T-helper 22 cell (primary cell): Measurements from ENCODE around the gene AKAP5.

Source experiments
- DNase-seq: peaks from one replicate; pipeline ENCODE4 v3.0.0-alpha.2; 2020; ENCODE audit warnings: low read depth

AKAP5 gene

GRCh38 chr14:64465191-64465822 is at the start of gene AKAP5:
Gene AKAP5, plus strand, starts transcription at chr14:64465499. Its CDS starts 2,896 bp downstream, at chr14:64468395.
- peak; percentile 60 for DNase-seq

DNA sequence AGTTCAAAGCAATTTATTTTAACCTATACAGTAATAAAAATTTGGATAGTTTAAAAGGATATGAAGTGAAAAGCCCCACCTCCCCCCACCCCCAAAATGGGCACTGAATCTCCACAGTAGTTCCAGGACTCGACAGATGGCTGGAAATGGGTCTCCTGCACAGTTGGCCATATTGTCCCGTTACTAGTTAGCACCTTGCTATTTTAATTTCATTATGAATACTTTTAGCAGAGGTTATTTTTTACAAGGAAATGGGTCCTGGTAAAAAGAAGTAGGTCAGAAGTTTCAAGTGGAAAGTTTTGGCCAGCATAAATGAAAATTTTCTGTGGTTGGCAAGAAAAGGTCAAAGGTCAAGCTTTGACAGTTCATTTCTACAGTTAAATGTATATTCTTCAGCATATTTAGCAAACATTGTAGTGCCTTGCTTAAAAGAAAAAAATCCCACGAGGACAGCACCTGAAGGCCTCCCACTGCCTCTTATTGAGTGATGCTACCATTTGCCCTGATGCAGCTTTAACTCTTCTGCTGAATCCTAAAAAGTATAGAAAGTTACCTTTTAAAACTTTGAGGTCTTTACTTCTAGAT is 48.9 kb upstream of the AKAP5 start:
- no peak for DNase-seq

DNA sequence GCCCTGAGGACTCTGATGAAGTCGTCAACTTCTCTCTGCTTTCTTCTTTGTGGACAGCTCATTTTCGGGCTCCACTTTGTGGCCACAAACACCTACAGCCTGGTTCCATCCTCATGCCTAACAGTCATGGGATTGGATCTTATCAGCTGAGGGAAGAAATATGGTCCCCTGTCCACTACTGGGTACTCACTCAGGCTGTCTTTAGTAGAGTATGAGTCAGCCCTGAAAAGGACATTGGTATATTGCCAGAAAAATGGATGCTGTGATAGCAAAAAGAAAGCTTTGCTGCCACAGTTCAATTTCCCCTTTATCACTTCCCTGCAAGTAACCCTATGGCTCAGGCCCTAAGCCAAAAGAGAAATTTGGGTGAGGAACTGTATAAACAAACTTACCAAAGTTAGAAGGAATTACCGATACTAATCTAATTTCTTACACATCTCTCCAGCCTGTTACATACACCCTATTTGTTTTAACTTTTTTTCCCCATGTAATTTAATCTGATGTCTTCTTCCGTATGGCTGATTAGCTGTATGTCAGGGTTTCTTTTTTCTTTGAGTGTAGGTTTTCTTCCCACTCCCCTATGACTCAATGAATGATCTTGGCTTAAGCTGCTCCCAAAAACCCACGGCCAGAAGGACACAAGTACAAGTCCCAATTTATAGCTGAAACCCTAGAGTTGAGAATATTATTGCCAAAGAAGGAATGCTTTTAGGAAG is 48.1 kb upstream of the AKAP5 start:
- no peak for DNase-seq

DNA sequence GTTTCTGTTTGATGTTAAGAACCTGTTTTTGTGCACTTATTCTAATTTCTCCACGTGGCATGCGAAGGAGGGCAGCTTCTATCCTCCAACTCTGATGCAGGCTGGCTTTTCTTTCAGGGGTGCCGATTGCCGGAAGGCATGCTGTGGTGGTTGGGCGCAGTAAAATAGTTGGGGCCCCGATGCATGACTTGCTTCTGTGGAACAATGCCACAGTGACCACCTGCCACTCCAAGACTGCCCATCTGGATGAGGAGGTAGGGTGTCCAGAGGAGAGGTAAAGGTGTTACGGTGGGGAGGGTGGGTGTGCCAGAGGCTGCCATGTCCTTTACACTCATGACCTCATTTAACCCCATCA is 47.6 kb upstream of the AKAP5 start:
- no peak for DNase-seq

DNA sequence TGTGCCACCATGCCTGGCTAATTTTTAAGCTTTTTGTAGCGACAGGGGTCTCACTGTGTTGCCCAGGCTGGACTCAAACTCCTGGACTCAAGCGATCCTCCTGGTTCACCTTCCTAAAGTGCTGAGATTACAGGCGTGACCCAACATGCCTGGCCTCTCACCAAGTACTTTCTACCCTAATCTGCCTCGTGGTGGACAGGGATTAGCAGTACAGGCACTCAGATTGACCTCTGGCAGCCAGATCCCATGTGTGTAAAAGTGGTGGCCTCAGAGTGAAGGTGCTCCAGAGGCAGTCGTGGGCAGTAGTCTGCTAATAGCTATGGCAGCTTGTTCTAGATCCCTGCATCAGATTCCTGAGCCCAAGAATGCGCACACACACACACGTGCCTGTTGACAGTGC is 46.3 kb upstream of the AKAP5 start:
- no peak for DNase-seq

- no peak for DNase-seq
These were observed 44.1 kb upstream of the AKAP5 start for GRCh38 chr14:64421166-64421565.

- DNase-seq, result no peak
These were observed 43.3 kb upstream of the AKAP5 start for GRCh38 chr14:64422005-64422404.

GRCh38 chr14:64422756-64423155 is 42.5 kb upstream of the AKAP5 start:
- DNase-seq, result no peak

GRCh38 chr14:64423987-64424386 is 41.3 kb upstream of the AKAP5 start:
- DNase-seq, result no peak

DNA sequence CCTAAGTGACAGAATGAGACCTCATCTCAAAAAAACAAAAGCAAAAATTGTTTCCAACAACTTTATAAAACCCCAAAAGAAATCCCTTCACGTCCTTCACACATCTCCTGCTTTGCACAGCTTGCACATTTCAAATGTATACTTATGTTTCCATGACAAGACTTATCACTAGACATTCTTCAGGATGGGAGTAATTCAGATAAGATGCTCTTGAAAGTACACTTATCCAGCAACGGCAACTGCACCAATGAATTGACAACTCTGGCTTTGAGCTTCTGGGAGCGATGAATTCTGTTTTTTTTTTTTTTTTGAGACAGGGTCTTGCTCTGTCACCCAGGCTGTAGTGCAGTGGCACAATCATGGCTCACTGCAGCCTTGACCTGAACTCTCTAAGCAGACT is 30.8 kb upstream of the AKAP5 start:
- no peak for DNase-seq

DNA sequence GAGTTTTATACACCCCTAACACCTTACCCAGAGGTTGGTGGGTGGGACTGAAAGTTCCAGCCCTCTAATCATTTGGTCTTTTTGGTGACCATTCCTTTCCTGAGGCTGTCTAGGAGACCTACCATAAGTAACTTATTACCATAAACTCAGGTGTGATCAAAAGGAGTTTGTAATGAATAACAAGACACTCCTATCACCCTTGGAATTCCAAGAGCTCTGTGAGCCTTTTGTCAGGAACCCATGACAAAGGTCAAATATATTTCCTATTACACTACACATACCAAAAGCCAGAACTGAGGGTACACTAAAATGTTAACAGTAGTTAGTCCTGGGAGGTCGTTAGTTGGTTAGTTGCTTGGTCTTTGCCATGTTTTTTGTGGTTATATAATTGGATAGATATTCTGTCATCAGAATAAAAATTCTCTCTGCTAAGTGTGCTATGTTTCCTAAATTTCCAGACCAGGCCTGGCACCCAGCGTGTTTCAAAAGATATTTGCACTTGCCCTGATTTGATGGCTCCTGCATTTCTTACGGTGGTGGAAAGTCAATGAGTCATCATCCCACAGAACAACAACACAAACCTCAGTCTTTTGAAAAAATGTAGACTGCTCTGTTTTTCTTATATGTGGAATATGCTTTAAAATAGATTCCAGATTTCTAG is 27.0 kb upstream of the AKAP5 start:
- no peak for DNase-seq

- no peak for DNase-seq
These were observed 26.2 kb upstream of the AKAP5 start for GRCh38 chr14:64439141-64439540.

- no peak for DNase-seq
These were observed 24.8 kb upstream of the AKAP5 start for GRCh38 chr14:64440494-64440893.

DNA sequence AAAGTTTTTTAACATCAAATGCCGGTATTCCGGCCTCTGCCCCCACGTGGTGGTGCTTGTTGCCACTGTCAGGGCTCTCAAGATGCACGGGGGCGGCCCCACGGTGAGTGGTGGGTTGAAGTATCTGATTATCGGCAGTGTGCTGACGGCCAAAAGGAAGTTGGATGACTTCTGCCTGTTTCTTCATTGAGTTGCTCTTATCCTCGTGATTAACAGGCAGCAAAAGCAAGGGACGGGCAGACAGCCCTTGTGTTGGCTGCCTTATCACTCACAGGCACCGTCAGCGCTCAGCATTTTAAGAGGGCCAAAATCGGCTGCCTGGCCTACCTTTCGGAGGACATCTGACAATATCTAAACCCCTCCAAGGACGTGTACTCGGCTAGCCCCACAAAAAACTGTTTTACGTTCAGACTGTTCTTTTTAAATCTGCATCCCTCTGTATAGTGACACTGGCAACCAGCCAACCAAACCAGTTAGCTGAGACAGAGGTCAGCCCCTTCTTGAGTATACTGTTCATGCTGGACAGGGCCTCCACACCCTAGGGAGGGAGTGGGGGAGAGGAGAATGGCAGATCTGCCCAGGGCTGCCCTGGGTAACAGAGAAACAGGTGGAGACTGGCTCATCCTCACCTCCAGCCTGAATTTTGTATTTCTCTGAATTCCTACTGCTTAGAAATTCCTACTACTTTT is 22.9 kb upstream of the AKAP5 start:
- DNase-seq, result no peak

DNA sequence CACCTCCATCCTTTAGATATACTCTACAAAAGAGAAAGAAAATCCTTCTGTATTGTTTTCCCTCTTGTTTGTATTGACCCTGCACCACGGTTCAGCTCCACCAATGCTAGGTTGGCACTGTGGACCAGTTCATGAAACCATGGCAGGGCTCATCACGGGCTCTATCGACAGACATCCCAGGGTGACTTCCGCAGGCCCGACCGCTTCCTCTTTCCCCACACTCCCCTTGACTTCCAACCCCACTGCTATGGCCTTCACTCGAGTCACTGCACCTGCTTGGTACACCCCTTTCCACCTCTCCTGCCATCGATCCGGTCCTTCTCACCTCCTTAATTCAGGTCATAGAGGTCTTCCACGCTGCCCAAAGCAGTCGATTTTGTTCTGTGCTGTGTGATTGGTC is 21.2 kb upstream of the AKAP5 start:
- no peak for DNase-seq

DNA sequence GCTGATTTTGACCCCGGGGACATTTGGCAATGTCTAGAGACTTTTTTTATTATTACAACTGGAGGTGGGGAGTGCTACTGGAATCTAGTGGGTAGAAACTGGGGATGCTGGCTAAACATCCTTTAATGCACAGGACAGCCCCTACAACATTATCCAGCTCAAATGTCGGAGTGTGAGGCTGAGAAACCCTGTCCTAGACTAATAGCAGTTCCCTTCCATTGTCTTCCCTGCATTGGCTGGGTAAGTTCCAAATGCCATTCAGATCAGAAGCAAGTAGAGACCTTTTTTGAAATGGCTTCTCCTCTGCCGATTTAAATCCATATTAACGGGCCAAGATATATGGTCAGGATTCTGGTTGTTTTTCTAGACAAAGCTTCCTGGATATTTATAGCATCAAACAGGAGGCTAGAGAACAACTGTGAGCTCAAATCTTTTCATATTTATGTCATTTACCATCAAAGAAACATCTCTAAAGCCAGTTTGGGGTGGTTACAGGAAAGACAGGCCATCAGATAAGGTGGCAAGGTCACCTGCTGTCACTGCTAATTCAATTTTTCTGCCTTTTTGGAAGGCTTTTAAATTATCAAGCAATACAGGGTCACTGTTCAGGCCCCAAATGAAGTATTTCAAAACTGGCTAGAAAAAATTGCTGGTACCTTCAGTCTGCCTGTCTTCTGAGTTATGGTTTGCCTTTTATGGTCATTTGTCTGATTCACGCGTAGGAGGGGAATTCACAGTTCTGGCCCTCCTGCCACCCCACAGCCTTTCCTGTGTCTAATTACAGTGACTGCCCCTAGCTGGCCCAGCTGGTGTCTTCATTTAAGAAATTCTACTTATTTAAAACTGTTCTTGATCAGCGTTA is 20.1 kb upstream of the AKAP5 start:
- DNase-seq, result peak; percentile 13

GRCh38 chr14:64447876-64448670 is 17.2 kb upstream of the AKAP5 start:
- no peak for DNase-seq

GRCh38 chr14:64450255-64450654 is 15.0 kb upstream of the AKAP5 start:
- DNase-seq, result no peak

DNA sequence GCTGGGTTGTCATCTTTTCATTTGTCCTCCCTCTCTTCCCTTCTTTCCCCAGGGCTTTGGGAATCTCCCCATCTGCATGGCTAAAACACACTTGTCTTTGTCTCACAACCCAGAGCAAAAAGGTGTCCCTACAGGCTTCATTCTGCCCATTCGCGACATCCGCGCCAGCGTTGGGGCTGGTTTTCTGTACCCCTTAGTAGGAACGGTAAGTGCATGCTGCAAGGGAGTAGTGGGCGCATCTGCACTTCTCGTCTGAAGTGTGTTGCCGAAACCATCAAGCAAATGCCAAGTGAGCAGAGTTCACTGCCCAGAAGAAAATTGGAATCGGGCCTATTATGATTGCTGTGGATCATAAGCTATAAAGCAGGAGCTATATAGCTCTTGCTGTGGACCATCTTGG is 10.6 kb upstream of the AKAP5 start:
- no peak for DNase-seq

GRCh38 chr14:64459405-64460136 is 5.7 kb upstream of the AKAP5 start:
- DNase-seq, result no peak
